ENCODE results near the gene CPB2.

Gene CPB2

DNA sequence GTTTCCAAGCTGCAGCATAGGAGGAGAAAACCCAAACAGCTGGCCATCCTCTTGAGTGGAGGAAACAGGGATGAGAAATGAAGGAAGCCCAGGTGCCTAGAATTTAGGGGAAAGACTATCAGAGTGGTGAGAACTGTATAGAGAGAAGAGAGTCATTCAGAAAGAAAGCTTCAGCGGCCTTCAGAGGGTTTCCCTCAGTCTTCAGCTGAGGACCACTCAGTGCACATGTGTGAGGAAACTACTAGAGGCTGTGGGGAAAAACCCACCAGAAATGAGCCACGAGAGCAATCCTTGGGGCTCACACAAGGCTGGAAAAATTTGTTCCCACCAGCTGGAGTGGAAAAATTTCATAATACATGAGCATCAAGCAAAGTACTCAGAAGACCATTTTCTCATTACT, 35.2 kb upstream of the CPB2 start:
- H3K4me3 ChIP-seq (ENCODE audit: low read depth, low read length), result no peak overlapping the region
- TF ChIP-seq, protein P1, sequence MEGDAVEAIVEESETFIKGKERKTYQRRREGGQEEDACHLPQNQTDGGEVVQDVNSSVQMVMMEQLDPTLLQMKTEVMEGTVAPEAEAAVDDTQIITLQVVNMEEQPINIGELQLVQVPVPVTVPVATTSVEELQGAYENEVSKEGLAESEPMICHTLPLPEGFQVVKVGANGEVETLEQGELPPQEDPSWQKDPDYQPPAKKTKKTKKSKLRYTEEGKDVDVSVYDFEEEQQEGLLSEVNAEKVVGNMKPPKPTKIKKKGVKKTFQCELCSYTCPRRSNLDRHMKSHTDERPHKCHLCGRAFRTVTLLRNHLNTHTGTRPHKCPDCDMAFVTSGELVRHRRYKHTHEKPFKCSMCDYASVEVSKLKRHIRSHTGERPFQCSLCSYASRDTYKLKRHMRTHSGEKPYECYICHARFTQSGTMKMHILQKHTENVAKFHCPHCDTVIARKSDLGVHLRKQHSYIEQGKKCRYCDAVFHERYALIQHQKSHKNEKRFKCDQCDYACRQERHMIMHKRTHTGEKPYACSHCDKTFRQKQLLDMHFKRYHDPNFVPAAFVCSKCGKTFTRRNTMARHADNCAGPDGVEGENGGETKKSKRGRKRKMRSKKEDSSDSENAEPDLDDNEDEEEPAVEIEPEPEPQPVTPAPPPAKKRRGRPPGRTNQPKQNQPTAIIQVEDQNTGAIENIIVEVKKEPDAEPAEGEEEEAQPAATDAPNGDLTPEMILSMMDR (IDR thresholded peaks at IDR 0.05; ENCODE audit: low read depth, low read length), result no peak
- TF ChIP-seq POLR2A (IDR thresholded peaks at IDR 0.05; ENCODE audit: extremely low read depth, insufficient read length), result no peak
- TF ChIP-seq MYC (IDR thresholded peaks at IDR 0.05; ENCODE audit: low read depth, low read length), result no peak
- TF ChIP-seq, protein P2, sequence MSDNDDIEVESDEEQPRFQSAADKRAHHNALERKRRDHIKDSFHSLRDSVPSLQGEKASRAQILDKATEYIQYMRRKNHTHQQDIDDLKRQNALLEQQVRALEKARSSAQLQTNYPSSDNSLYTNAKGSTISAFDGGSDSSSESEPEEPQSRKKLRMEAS (IDR thresholded peaks at IDR 0.05; ENCODE audit: low read depth, low read length), result no peak
- DNase-seq (ENCODE audit: low read depth), result no peak

DNA sequence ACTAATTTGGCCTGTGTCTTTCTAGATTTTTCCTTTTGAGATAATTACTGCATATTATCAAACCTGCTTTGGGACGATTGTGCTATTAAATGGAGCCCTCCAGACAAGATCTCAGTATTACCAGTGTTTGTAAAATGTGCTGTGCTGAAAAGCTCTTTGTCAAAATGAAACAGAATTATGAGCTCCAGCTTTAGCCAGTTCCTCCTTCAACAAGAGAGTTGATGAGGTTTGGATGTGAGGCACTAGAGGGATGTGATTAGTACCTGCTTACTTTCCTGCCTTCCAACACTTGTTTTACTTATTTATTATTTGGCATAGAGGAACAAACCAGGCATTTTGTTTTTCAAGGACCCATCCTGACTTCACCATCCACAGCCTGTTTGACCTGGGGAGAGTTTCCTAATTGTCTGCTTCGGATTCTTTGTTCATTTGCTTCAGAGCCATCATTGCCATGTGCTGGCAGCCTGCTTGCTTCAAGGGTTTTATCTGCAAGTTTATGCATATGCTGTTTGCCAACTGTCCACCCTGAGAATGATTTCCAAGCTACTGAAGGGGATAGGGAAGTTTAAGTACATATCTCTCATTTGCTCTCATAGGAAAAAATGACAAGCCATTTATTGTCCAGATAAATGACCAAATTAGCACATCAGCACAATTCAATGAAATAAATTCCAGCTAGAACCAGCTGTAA, 32.9 kb upstream of the CPB2 start:
- DNase-seq (ENCODE audit: low read depth), result no peak
- H3K4me3 ChIP-seq (ENCODE audit: low read depth, low read length), result no peak overlapping the region
- TF ChIP-seq MYC (IDR thresholded peaks at IDR 0.05; ENCODE audit: low read depth, low read length) (no peak), POLR2A (IDR thresholded peaks at IDR 0.05; ENCODE audit: extremely low read depth, insufficient read length) (no peak)
- TF ChIP-seq, protein P2 (IDR thresholded peaks at IDR 0.05; ENCODE audit: low read depth, low read length), result no peak

DNA sequence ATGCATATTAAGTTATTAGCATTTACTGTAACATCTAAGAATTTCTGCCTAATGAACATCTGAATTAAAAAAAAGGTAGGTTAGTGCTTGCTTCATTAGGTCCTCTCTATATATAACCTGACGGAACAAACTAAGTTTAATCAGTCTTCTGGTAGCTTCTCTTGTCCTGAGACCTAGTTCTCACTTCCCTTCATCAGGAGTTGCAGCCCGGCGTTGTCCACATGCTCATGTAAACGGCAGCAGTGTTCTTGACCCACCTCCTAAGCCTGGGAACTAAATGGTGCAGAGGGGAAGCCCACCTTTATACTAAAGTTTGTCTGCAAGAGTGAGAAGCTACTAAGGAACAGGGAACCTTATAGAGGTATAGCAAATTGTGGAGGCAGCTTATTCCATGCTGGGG, 31.9 kb upstream of the CPB2 start:
- DNase-seq (ENCODE audit: low read depth), result no peak
- no peak overlapping the region for H3K4me3 ChIP-seq (ENCODE audit: low read depth, low read length)
- no peak for TF ChIP-seq MYC (IDR thresholded peaks at IDR 0.05; ENCODE audit: low read depth, low read length)
- TF ChIP-seq, protein P1 (IDR thresholded peaks at IDR 0.05; ENCODE audit: low read depth, low read length), result no peak
- TF ChIP-seq, protein P2 (IDR thresholded peaks at IDR 0.05; ENCODE audit: low read depth, low read length), result no peak
- TF ChIP-seq POLR2A (IDR thresholded peaks at IDR 0.05; ENCODE audit: extremely low read depth, insufficient read length), result no peak

DNA sequence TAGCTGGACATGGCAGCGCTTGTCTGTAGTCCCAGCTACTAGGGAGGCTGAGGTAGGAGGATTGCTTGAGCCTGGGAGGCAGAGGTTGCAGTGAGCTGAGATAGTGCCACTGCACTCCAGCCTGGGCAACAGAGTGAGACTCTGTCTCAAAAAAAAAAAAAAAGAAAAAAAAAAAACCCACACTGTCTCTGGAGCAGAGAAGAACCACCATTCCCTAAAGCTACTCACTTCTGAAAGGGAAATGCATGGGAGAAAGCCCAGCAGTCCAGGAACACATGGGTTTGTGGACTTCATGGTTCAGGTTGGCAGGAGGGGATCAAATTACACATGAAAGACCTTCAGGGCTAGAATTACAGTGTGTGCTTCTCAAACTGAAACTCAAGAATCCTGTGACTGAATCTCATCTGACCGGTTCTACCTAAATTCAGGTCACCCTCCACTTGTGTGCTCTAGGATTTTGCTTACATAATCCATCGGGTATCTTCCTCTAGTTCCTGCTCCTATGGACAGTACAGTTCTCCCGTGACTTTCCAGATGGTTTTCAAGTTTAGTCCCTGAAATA, 30.2 kb upstream of the CPB2 start:
- no peak for DNase-seq (ENCODE audit: low read depth)
- TF ChIP-seq POLR2A (IDR thresholded peaks at IDR 0.05; ENCODE audit: extremely low read depth, insufficient read length) (no peak), MYC (IDR thresholded peaks at IDR 0.05; ENCODE audit: low read depth, low read length) (no peak)
- TF ChIP-seq, protein P1 (IDR thresholded peaks at IDR 0.05; ENCODE audit: low read depth, low read length), result no peak
- no peak overlapping the region for H3K4me3 ChIP-seq (ENCODE audit: low read depth, low read length)

DNA sequence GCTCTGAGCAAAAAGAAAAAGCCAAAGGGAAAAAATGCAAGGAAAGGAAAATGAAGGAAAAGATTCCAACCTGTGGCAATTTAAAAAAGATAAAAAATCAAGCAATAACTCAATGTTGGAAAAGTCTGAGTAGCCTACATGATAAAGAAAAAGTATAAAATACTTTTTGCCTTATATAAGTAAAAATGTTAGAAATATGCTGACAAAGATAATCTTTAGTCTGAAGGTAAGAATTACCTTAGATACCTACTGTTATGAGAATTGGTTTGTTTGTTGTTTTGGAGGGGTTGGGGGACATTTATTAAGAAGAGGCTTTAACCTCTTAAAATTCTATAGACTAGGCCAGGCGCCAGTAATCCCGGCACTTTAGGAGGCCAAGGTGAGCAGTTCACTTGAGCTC, 29.7 kb upstream of the CPB2 start:
- TF ChIP-seq MYC (IDR thresholded peaks at IDR 0.05; ENCODE audit: low read depth, low read length) (no peak), POLR2A (IDR thresholded peaks at IDR 0.05; ENCODE audit: extremely low read depth, insufficient read length) (no peak)
- TF ChIP-seq, protein P1 (IDR thresholded peaks at IDR 0.05; ENCODE audit: low read depth, low read length), result no peak
- TF ChIP-seq, protein P2 (IDR thresholded peaks at IDR 0.05; ENCODE audit: low read depth, low read length), result no peak
- DNase-seq (ENCODE audit: low read depth), result no peak
- no peak overlapping the region for H3K4me3 ChIP-seq (ENCODE audit: low read depth, low read length)

DNA sequence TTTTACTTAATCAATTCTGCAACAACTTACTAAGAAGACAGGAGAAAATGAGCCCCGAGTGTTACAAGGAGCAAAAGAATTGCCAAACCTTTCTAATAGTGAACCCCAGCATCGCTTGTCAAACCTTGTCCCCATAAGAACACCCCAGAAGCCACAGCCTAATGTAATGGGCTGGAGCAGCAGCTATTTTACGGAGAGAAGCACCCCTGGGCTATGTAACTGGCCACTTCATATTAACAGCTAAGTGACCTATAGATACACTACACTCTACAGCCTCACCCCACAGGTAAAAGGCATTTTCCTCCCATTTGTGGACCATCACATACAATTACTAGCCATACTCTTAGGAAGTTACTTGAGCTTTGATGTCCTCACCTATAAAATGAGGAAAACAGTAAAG, 27.3 kb upstream of the CPB2 start:
- TF ChIP-seq MYC (IDR thresholded peaks at IDR 0.05; ENCODE audit: low read depth, low read length) (no peak), POLR2A (IDR thresholded peaks at IDR 0.05; ENCODE audit: extremely low read depth, insufficient read length) (no peak)
- TF ChIP-seq, protein P2 (IDR thresholded peaks at IDR 0.05; ENCODE audit: low read depth, low read length), result no peak
- TF ChIP-seq, protein P1 (IDR thresholded peaks at IDR 0.05; ENCODE audit: low read depth, low read length), result no peak

More for the DNA sequence above, 27.3 kb upstream of the CPB2 start:
- no peak overlapping the region for H3K4me3 ChIP-seq (ENCODE audit: low read depth, low read length)
- DNase-seq (ENCODE audit: low read depth), result no peak
